Stomach (tissue), 9 donors: ENCODE results near the gene SAMD1. TPM values are rescaled to one million over a fixed set of nuclear protein-coding genes. Genes with fewer than 3 reads are reported as not detected.
A peak's percentile ranks its signal among the peaks of the same experiment; 100 is the strongest.

ENCODE experiments used
- DNase-seq, 2 donors: peaks; one replicate each; pipeline versions ENCODE4 v3.0.0 to v3.0.0-alpha.2; 2013 to 2019
- H3K27ac ChIP-seq, 5 donors: fragments of 200-600 bp in 4 of 5; sonication (generic) in 4 of 5; one replicate each; pipeline ENCODE4 v1.5.1; 2013 to 2019; ENCODE audit warnings: mild to moderate bottlenecking in 1 of 5, moderate library complexity in 1 of 5
- H3K27me3 ChIP-seq, 3 donors: fragments of 200-600 bp; sonication (generic); one replicate each; pipeline ENCODE4 v1.5.1; 2017 to 2019; ENCODE audit warnings: mixed run types in 1 of 3
- H3K36me3 ChIP-seq, 4 donors: fragments of 200-600 bp; sonication (generic); 1 replicate in 3 of 4; 2 replicates in 1 of 4; pipeline ENCODE4 v1.5.1; 2016 to 2019
- H3K4me1 ChIP-seq, 4 donors: fragments of 200-600 bp; sonication (generic); one replicate each; pipeline ENCODE4 v1.5.1; 2016 to 2019
- H3K4me3 ChIP-seq, 4 donors: fragments of 200-600 bp; sonication (generic) in 3 of 4; one replicate each; pipeline ENCODE4 v1.5.1; 2016 to 2019; ENCODE audit warnings: mild to moderate bottlenecking in 1 of 4
- H3K9me3 ChIP-seq, 4 donors: fragments of 200-600 bp; sonication (generic); one replicate each; pipeline ENCODE4 v1.5.1; 2016 to 2019
- EP300 ChIP-seq: sonication (generic); formaldehyde crosslinking; IDR thresholded peaks from one replicate; pipeline ENCODE4 v1.6.1; 2017; ENCODE audit warnings: antibody characterized with exemption
- POLR2A ChIP-seq, 4 donors: fragments of 450-650 bp; IDR thresholded peaks; one replicate each; pipeline ENCODE4 v1.6.1; 2016; ENCODE audit warnings: antibody characterized with exemption in 4 of 4, control low read depth in 2 of 4, mild to moderate bottlenecking in 1 of 4, moderate library complexity in 1 of 4
- POLR2AphosphoS5 ChIP-seq, 3 donors: sonication (generic); formaldehyde crosslinking; IDR thresholded peaks; one replicate each; pipeline ENCODE4 v1.6.1; 2016; ENCODE audit warnings: antibody characterized with exemption in 3 of 3
- WGBS, 5 donors: extraction: QIAGEN DNeasy Blood & Tissue Kit in 3 of 5; methylation state at CpG; one replicate each; pipeline versions ENCODE4 v1.1.5 to v1.1.7; 2013 to 2018; 5-methylcytosine and 5-hydroxymethylcytosine counted together
- intact Hi-C: fragments of 100-400 bp; cut with DNase I; formaldehyde crosslinking; loops from one replicate; pipeline ENCODE4 v1.15.1; 2023; ENCODE audit warnings: low total_unique reads
- polyA plus RNA-seq, 3 donors: library from polyadenylated mRNA; stranded (reverse); fragments of 200-250 nt; gene quantifications; one replicate each; pipeline ENCODE4 v1.2.3, GENCODE V29; 2013
- total RNA-seq, 5 donors: library from RNA; depleted of rRNA; stranded (reverse); fragments of >200 nt; gene quantifications; one replicate each; pipeline versions ENCODE4 v1.1.0 to v1.2.3, GENCODE V29; 2014 to 2016
- TF ChIP-seq, protein P1 (sequence below), 7 experiments: fragments of 450-650 bp in 4 of 7; fragments of 200-600 bp in 3 of 7; sonication (generic) in 3 of 7; IDR thresholded peaks; one replicate each; pipeline ENCODE4 v1.5.1; 2016 to 2019; ENCODE audit warnings: antibody characterized with exemption in 7 of 7, control low read depth in 2 of 7, mild to moderate bottlenecking in 1 of 7
- donor health status: healthy with polysubstance abuse.
- donor health status: Bipolar disorder and iron deficiency.
- donor health status: healthy.

Gene SAMD1
- total and polyA plus RNA-seq, 8 donors, result 4.8 to 228 (median 23.5) TPM

GRCh38 chr19:14136509-14137281 lies 46.1 kb upstream of the SAMD1 start, which contains the start of gene ASF1B:
TSS of gene ASF1B (minus strand) at chr19:14136589. CDS start at chr19:14136456, 133 bp downstream.
- no peaks in the 10 kb centered on the region for H3K36me3 ChIP-seq
- no peaks in the 10 kb centered on the region for H3K9me3 ChIP-seq
- H3K4me1 ChIP-seq, result peaks cover 20 to 46% (median 34%) of the 10 kb centered on the region in 4 donors
- peak within 1 kb of the TSS; percentile 67 to 83 (median 71) for H3K4me3 ChIP-seq
- TF ChIP-seq POLR2AphosphoS5 (IDR thresholded peaks at IDR 0.05) (peak; percentile 61 to 81 (median 80)), POLR2A (IDR thresholded peaks at IDR 0.05) (peak in 1 of 4 donors; percentile 51), EP300 (no peak)
- TF ChIP-seq, protein P1, sequence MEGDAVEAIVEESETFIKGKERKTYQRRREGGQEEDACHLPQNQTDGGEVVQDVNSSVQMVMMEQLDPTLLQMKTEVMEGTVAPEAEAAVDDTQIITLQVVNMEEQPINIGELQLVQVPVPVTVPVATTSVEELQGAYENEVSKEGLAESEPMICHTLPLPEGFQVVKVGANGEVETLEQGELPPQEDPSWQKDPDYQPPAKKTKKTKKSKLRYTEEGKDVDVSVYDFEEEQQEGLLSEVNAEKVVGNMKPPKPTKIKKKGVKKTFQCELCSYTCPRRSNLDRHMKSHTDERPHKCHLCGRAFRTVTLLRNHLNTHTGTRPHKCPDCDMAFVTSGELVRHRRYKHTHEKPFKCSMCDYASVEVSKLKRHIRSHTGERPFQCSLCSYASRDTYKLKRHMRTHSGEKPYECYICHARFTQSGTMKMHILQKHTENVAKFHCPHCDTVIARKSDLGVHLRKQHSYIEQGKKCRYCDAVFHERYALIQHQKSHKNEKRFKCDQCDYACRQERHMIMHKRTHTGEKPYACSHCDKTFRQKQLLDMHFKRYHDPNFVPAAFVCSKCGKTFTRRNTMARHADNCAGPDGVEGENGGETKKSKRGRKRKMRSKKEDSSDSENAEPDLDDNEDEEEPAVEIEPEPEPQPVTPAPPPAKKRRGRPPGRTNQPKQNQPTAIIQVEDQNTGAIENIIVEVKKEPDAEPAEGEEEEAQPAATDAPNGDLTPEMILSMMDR (IDR thresholded peaks at IDR 0.05), result peak in 5 of 7 experiments; percentile 80 to 99 (median 90)
- intact Hi-C loops, result no loop called here
- H3K27me3 ChIP-seq, result no peaks in the 10 kb centered on the region
- WGBS, 5 donors, result 0% methylated on average over 43 to 78 of the region's 78 CpGs
- peak within 1 kb of the TSS; percentile 94 to 98 (median 95) for H3K27ac ChIP-seq
- peak; percentile 98 to 100 for DNase-seq

GRCh38 chr19:14135985-14136508 lies 45.5 kb upstream of the SAMD1 start:
- 0 to 1% (median 0%) methylated on average over 17 to 38 of the region's 38 CpGs for WGBS, 5 donors
- DNase-seq, result peak in 1 of 2 donors; percentile 40
- Histone ChIP-seq H3K9me3 (no peaks in the 10 kb centered on the region), H3K4me1 (peaks cover 20 to 46% (median 34%) of the 10 kb centered on the region in 4 donors), H3K27ac (peak overlapping the region; percentile 60 to 97 (median 94)), H3K36me3 (no peaks in the 10 kb centered on the region), H3K4me3 (peak overlapping the region; percentile 59 to 83 (median 68)), H3K27me3 (no peaks in the 10 kb centered on the region)
- intact Hi-C loops, result no loop called here
- TF ChIP-seq EP300, result no peak
- TF ChIP-seq POLR2AphosphoS5 (IDR thresholded peaks at IDR 0.05), result no peak
- no peak for TF ChIP-seq POLR2A (IDR thresholded peaks at IDR 0.05)
- TF ChIP-seq, protein P1 (IDR thresholded peaks at IDR 0.05), result no peak

DNA sequence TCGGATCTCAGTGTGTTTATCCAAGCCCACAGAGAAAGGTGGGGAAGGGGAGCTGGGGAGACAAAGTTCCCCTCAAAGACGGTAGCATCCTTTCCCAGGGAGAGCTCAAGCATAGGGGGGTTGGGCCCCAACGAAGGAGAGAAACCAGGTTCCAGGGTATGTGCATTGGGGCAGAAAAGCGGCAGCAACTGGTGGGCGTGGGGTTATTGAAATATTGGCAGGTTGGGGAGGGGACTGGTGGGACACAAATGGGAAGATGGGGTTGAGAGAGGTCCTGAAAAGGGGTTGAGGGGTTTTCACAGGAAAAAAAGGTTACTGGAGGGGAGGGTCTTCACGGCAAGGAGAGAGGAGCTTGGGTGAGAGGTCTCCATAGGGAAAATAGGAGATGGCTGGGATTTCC lies 44.8 kb upstream of the SAMD1 start:
- no peaks in the 10 kb centered on the region for H3K9me3 ChIP-seq
- 19 to 28% (median 24%) methylated on average over 6 of the region's 6 CpGs for WGBS, 5 donors
- H3K27me3 ChIP-seq, result no peaks in the 10 kb centered on the region
- H3K27ac ChIP-seq, result no peak overlapping the region
- intact Hi-C loops, result no loop called here
- peaks cover 20 to 50% (median 34%) of the 10 kb centered on the region in 4 donors for H3K4me1 ChIP-seq
- TF ChIP-seq POLR2A (IDR thresholded peaks at IDR 0.05), result no peak
- TF ChIP-seq, protein P1 (IDR thresholded peaks at IDR 0.05), result no peak
- TF ChIP-seq EP300, result no peak
- no peak for TF ChIP-seq POLR2AphosphoS5 (IDR thresholded peaks at IDR 0.05)
- no peaks in the 10 kb centered on the region for H3K36me3 ChIP-seq
- no peak for DNase-seq
- H3K4me3 ChIP-seq, result peak overlapping the region in 2 of 4 donors; percentile 67 to 83

- no peak for DNase-seq
- peaks cover 0 to 29% (median 2%) of the 10 kb centered on the region in 4 donors for H3K4me1 ChIP-seq
- H3K36me3 ChIP-seq, result no peaks in the 10 kb centered on the region
- no peaks in the 10 kb centered on the region for H3K9me3 ChIP-seq
- peak overlapping the region in 2 of 5 donors; percentile 43 to 59 for H3K27ac ChIP-seq
- H3K27me3 ChIP-seq, result no peaks in the 10 kb centered on the region
- WGBS, 5 donors, result 60 to 81% (median 70%) methylated on average over 4 of the region's 4 CpGs
- intact Hi-C loops, result no loop called here
- no peak overlapping the region for H3K4me3 ChIP-seq
- TF ChIP-seq, protein P1 (IDR thresholded peaks at IDR 0.05), result no peak
- TF ChIP-seq POLR2A (IDR thresholded peaks at IDR 0.05) (no peak), POLR2AphosphoS5 (IDR thresholded peaks at IDR 0.05) (no peak), EP300 (no peak)
Observed at GRCh38 chr19:14127929-14128509, 37.5 kb upstream of the SAMD1 start.
